Mucosa of stomach (tissue), 1 donor: ENCODE measurements around the gene ABCA13.

ENCODE experiments used
- H3K27me3 ChIP-seq: one replicate; pipeline ENCODE4 v1.7.0; 2013; ENCODE audit warnings: mild to moderate bottlenecking, low read length; ENCODE audit not compliant: control insufficient read depth, insufficient read depth
- H3K36me3 ChIP-seq: one replicate; pipeline ENCODE4 v1.7.0; 2013; ENCODE audit warnings: low read length; ENCODE audit not compliant: control insufficient read depth, insufficient read depth
- H3K4me1 ChIP-seq: one replicate; pipeline ENCODE4 v1.7.0; 2013; ENCODE audit warnings: mild to moderate bottlenecking, low read length; ENCODE audit not compliant: control insufficient read depth, insufficient read depth
- H3K4me3 ChIP-seq: one replicate; pipeline ENCODE4 v1.7.0; 2013; ENCODE audit warnings: low read length
- H3K9ac ChIP-seq: one replicate; pipeline ENCODE4 v1.7.0; 2013; ENCODE audit warnings: mild to moderate bottlenecking, low read length, moderate library complexity
- H3K9me3 ChIP-seq: one replicate; pipeline ENCODE4 v1.7.0; 2013; ENCODE audit warnings: mild to moderate bottlenecking, low read length, moderate library complexity; ENCODE audit not compliant: control insufficient read depth
- donor health status: Pancreatic carcinoma.

Gene ABCA13

GRCh38 chr7:48213226-48213625, 42.0 kb downstream of the ABCA13 start:
- H3K4me3 ChIP-seq: no peak overlapping the region
- H3K4me1 ChIP-seq: no peaks in the 10 kb centered on the region
- no peaks in the 10 kb centered on the region for H3K27me3 ChIP-seq
- H3K9me3 ChIP-seq: no peaks in the 10 kb centered on the region
- no peak overlapping the region for H3K9ac ChIP-seq
- no peaks in the 10 kb centered on the region for H3K36me3 ChIP-seq

DNA sequence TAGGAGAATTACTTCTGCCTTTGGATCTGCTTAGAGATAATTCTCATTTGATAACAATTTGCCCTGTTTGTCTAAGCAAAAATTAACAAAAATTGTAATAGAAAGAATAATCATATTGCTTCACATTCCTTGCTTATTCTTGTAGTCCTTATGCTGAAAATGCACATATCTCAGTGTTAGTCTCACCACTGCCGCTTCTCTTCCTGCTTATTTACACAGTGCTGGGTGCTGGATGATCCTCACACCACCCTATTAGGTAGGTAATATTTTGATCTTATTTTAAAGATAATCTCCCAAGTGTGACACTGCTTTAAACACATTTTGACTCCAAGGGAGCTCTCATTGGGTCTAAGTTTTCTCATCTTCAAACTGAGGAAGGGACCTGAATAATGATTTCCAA, 46.0 kb downstream of the ABCA13 start:
- H3K4me1 ChIP-seq: no peaks in the 10 kb centered on the region
- H3K4me3 ChIP-seq: no peak overlapping the region
- no peaks in the 10 kb centered on the region for H3K9me3 ChIP-seq
- no peaks in the 10 kb centered on the region for H3K27me3 ChIP-seq
- no peak overlapping the region for H3K9ac ChIP-seq
- H3K36me3 ChIP-seq: no peaks in the 10 kb centered on the region

- no peak overlapping the region for H3K9ac ChIP-seq
- no peaks in the 10 kb centered on the region for H3K27me3 ChIP-seq
- H3K4me3 ChIP-seq: no peak overlapping the region
- H3K36me3 ChIP-seq: no peaks in the 10 kb centered on the region
- H3K9me3 ChIP-seq: no peaks in the 10 kb centered on the region
- H3K4me1 ChIP-seq: no peaks in the 10 kb centered on the region
These were observed 46.5 kb downstream of the ABCA13 start for GRCh38 chr7:48217753-48218152.

- Histone ChIP-seq H3K4me3 (no peak overlapping the region), H3K36me3 (no peaks in the 10 kb centered on the region), H3K4me1 (no peaks in the 10 kb centered on the region), H3K9me3 (no peaks in the 10 kb centered on the region), H3K9ac (no peak overlapping the region), H3K27me3 (no peaks in the 10 kb centered on the region)
These were observed 52.8 kb downstream of the ABCA13 start for GRCh38 chr7:48224042-48224441.

GRCh38 chr7:48225101-48225500, 53.8 kb downstream of the ABCA13 start:
- Histone ChIP-seq H3K9me3 (no peaks in the 10 kb centered on the region), H3K9ac (no peak overlapping the region), H3K4me3 (no peak overlapping the region), H3K36me3 (no peaks in the 10 kb centered on the region), H3K27me3 (no peaks in the 10 kb centered on the region), H3K4me1 (no peaks in the 10 kb centered on the region)

DNA sequence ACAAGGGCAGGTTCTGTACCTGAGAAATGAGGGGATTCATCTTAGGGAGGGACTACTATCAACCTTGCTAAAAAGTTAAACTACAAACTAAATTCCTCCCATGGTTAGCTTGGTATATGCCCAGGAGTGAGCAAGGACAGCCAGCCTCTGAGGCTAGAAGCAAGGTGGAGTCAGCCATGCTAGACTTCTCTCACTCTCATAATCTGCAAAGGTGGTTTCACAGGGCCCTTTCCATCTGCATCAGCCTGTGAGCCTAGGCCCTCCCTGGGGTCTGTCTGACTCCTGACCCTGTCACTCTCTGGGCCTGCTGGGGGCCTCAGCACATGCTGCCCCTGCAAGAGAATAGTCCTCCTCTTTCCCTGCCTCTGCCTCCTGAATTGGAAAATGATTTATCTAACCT, 66.1 kb downstream of the ABCA13 start:
- no peaks in the 10 kb centered on the region for H3K27me3 ChIP-seq
- H3K9me3 ChIP-seq: no peaks in the 10 kb centered on the region
- no peaks in the 10 kb centered on the region for H3K36me3 ChIP-seq
- H3K4me3 ChIP-seq: no peak overlapping the region
- H3K4me1 ChIP-seq: no peaks in the 10 kb centered on the region
- H3K9ac ChIP-seq: no peak overlapping the region

- Histone ChIP-seq H3K27me3 (no peaks in the 10 kb centered on the region), H3K4me1 (no peaks in the 10 kb centered on the region), H3K9ac (no peak overlapping the region), H3K36me3 (no peaks in the 10 kb centered on the region), H3K9me3 (no peaks in the 10 kb centered on the region), H3K4me3 (no peak overlapping the region)
These were observed 71.6 kb downstream of the ABCA13 start for GRCh38 chr7:48242846-48243245.

- Histone ChIP-seq H3K36me3 (no peaks in the 10 kb centered on the region), H3K27me3 (no peaks in the 10 kb centered on the region), H3K4me1 (no peaks in the 10 kb centered on the region), H3K9me3 (no peaks in the 10 kb centered on the region), H3K9ac (no peak overlapping the region), H3K4me3 (no peak overlapping the region)
These were observed 73.6 kb downstream of the ABCA13 start for GRCh38 chr7:48244864-48245271.

DNA sequence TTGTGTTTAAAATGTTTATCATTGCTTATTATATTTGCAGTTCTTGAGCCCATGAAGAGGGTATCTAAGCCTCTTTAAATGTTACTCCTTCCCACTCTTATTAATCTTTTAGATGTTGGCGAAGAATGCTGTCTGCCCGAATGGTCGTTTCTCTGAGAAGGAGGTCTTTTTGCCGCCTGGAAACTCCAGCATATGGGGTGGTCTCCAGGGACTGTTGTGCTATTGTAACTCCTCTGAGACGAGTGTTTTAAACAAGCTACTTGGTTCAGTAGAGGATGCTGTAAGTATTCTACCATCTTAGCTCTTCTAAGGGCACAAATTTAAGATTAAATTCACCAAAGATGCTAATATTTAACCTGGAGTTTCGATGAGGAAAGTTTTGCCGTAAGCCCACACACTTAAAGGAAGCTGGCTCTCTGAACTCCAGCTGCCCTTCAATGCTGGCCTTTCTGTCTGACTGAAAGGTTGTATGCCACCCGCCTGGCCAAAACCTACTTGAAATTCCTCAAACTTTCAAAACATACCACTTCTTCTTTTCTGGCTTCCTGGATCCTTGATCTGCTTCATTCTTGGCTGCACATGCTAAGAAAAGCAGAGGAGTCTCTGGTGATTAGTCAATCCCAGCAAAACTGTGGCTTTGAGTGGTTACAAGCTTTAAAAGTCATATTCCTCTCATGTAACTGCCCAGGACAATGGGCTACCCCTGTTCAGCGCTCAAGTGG, 74.7 kb downstream of the ABCA13 start:
- H3K27me3 ChIP-seq: no peaks in the 10 kb centered on the region
- no peaks in the 10 kb centered on the region for H3K4me1 ChIP-seq
- no peaks in the 10 kb centered on the region for H3K36me3 ChIP-seq
- no peak overlapping the region for H3K4me3 ChIP-seq
- no peak overlapping the region for H3K9ac ChIP-seq
- no peaks in the 10 kb centered on the region for H3K9me3 ChIP-seq

- H3K4me3 ChIP-seq: no peak overlapping the region
- no peak overlapping the region for H3K9ac ChIP-seq
- no peaks in the 10 kb centered on the region for H3K36me3 ChIP-seq
- no peaks in the 10 kb centered on the region for H3K27me3 ChIP-seq
- H3K4me1 ChIP-seq: no peaks in the 10 kb centered on the region
- H3K9me3 ChIP-seq: no peaks in the 10 kb centered on the region
These were observed 77.9 kb downstream of the ABCA13 start for GRCh38 chr7:48249166-48249565.

DNA sequence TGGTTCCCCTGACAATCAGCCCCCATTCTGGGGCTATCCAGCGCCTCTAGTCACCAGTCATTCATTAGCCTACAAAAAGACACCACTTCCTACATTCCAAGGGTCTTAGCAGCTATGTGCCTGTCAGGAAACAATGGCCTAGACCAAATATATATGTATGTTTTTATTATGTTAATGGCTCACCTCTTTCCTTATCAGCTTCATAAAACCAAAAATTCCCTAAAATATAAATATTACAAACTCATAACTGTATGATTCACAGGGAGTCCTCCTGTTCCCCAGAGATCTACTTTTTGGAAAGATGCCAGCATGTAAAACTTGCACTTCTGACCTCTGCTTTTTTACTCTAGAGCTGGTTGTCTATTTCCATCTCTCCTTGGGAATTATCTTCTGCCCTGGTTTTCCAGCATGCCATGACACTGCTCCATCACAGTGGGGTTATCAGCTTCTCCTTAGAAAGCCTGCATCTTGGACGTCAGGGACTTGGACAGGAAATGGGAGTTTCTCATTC, 79.2 kb downstream of the ABCA13 start:
- Histone ChIP-seq H3K36me3 (no peaks in the 10 kb centered on the region), H3K4me1 (no peaks in the 10 kb centered on the region), H3K4me3 (no peak overlapping the region), H3K9ac (no peak overlapping the region), H3K27me3 (no peaks in the 10 kb centered on the region), H3K9me3 (no peaks in the 10 kb centered on the region)

DNA sequence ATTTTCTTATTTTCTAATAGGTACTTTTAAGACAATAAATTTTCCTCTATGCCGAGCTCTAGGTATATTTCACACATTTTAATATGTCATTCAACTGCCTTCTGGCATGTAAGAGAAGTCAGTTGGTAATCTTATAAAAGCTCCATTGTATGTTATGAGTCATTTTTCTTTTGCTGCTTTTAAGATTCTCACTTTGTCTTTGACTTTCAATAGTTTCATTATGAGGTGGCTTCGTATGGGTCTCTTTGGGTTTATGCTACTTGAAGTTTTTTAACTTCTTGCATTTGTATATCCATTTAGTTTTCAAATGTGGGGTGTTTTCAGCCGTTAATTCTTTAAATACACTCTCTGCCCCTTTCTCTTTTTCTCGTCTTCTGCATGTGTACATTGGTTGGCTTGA, 80.5 kb downstream of the ABCA13 start:
- H3K9ac ChIP-seq: no peak overlapping the region
- H3K4me3 ChIP-seq: no peak overlapping the region
- no peaks in the 10 kb centered on the region for H3K36me3 ChIP-seq
- H3K4me1 ChIP-seq: no peaks in the 10 kb centered on the region
- no peaks in the 10 kb centered on the region for H3K9me3 ChIP-seq
- H3K27me3 ChIP-seq: no peaks in the 10 kb centered on the region

DNA sequence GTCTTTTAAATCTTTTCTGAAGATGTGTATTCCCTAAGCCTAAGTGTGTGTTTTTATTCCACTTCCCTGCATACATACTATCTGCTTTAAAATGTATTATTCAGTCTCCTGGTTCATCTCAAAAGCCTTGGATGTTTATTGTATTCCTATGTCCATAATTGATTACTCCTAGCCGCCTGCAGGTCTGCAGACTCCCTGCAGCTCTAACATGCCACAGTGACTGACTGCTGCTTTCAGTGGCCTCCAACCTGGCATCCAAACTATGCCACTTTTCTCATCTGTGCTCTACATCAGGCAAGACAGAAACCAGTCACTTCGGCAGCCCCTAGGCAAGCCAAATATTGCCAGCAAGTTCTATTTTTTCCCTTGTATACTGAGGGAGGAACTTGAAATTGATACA, 81.7 kb downstream of the ABCA13 start:
- H3K4me3 ChIP-seq: no peak overlapping the region
- H3K27me3 ChIP-seq: no peaks in the 10 kb centered on the region
- no peaks in the 10 kb centered on the region for H3K9me3 ChIP-seq
- no peaks in the 10 kb centered on the region for H3K36me3 ChIP-seq
- no peaks in the 10 kb centered on the region for H3K4me1 ChIP-seq
- H3K9ac ChIP-seq: no peak overlapping the region
